DLD1 (cell line): Measurements from ENCODE around the gene PDE6B.

Experiments
- in situ Hi-C: cut with HindIII; loops from 2 replicates; pipeline ENCODE4 v1.10.0; 2017; ENCODE audit warnings: low sequenced_read_pairs

PDE6B gene

DNA sequence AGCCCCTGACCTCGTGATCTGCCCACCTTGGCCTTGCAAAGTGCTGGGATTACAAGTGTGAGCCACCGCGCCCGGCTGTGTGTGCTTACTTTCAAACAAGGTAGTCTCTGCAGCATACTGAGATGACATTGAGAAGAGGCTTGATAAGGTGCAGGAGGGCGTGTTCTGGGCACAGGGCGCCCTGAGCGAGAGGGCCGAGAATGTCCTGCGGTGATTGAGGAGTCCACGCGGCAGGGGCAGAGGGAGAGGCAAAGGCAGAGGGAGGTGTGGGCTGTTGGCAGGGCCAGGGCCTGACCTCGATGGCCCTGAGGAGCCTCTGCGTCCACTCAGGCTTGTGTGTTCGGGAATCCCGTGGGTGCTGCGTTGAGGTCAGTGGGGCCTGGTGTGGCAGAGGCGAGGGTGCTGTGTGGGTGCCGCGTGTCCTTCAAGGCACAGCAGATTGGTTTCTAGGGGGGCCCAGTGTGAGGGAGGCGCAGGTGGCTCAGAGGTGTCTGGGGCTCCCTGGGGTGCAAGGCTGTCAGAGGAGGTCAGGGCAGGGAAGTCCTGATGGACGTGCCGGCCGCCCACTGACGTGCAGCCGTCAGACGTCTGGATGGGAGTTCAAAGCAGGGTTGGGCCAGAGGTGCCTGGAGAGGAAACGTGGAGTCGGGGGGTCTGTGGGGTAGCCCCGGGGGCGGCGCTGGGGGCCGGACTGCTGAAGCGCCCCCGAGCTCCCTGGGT is 92.4 kb downstream of the PDE6B start:
- in situ Hi-C loops = no loop called here

DNA sequence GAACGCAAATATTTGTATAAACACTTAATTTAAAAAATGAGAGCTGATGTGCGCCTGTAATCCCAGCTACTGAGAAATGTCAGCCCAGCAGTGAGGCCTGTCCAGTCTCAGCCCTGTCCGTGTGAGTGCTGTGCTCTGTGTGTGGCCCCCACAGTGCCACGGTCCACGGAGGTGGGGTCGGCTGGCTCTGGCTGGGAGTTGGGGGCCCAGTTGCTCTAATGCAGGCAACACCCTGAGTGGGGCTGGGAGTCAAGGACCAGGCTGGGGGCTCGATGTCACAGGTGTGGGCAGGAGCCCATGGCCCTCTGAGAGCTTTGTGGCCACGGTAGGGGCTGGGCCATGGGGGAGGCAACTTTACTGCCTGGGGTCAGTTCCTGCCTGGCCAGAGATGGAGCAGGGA is 93.1 kb downstream of the PDE6B start:
- in situ Hi-C loops = no loop called here
